Activated T-cell treated with anti-CD3 and anti-CD28 coated beads, Interleukin-2, amount 50 U/mL, for 4 hours (primary cell): Measurements from ENCODE around the gene INO80. TPM values are rescaled to one million over a fixed set of nuclear protein-coding genes. Genes with fewer than 3 reads are reported as not detected.
"Not testable (repeated sequence)": the region's sequence is repeated elsewhere in the genome, so short reads cannot be mapped to it uniquely, and the experiment has no call there.

Experiments
- ATAC-seq, 2 donors: fragments of 200-7000 bp; cut with Tn5 transposase; one replicate each; pipeline ENCODE4 v1.10.0; 2021
- DNase-seq: peaks from one replicate; pipeline ENCODE4 v3.0.0-alpha.2; 2020
- H3K27me3 Mint-ChIP-seq: one replicate; pipeline ENCODE4 v1.8.0; 2021; ENCODE audit warnings: low read depth, mixed read lengths
- H3K36me3 Mint-ChIP-seq: one replicate; pipeline ENCODE4 v1.8.0; 2022; ENCODE audit warnings: mixed read lengths; ENCODE audit not compliant: insufficient read depth
- H3K4me1 Mint-ChIP-seq: one replicate; pipeline ENCODE4 v1.8.0; 2021; ENCODE audit warnings: low read depth, mixed read lengths
- H3K4me3 Mint-ChIP-seq: one replicate; pipeline ENCODE4 v1.8.0; 2021; ENCODE audit warnings: mild to moderate bottlenecking, moderate library complexity, mixed read lengths
- H3K9me3 Mint-ChIP-seq: one replicate; pipeline ENCODE4 v1.8.0; 2021; ENCODE audit warnings: mixed read lengths
- total RNA-seq, 3 donors: library from RNA; stranded (reverse); gene quantifications; one replicate each; pipeline ENCODE4 v1.2.1, GENCODE V29; 2021

Gene INO80
- total RNA-seq, 3 donors from 2014 or later = 39.2 to 42.0 (median 40.5) TPM

DNA sequence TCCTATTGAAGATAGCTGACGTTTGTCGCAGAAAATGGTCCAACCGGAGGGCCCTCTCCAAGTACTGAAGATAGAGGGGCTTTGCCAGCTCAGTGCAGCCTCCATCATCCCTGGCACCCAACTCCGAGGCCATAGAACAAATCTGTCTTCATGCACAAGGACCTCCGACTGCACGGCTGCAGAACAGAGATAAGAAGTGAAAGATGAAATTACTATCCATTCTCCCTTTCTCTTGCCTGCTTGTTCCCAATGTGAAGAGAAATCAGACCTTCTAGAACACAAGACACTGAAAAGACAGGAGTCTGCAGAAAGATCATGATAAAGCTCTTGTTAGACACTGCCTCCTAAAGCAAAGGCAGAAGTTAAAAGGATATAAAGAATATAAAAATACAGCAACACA lies 19.9 kb downstream of the INO80 start:
- H3K4me3 Mint-ChIP-seq = no peak overlapping the region
- no peaks in the 10 kb centered on the region for H3K27me3 Mint-ChIP-seq
- H3K4me1 Mint-ChIP-seq = peaks cover 5% of the 10 kb centered on the region
- H3K36me3 Mint-ChIP-seq = peaks cover 18% of the 10 kb centered on the region
- no peaks in the 10 kb centered on the region for H3K9me3 Mint-ChIP-seq
- ATAC-seq = no peak
- DNase-seq = no peak

DNA sequence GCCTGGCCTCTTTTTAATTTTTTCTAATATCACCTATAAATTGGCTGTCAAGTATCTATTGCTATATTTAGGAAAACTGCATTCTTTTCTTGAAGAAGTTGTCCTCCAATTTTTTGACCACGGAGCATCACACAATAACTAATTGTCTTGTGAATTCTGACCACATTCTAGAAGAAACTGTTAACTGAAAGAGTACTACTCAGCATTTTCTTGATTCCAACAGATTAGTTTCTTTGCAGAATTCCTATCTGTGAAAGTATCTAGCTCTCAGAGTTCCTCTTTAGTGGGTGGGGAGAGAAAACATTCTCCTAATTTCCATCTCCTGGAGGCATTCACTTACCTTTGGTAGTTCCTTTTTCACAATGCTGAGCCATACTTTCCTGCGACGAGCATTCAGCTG lies 31.1 kb downstream of the INO80 start:
- no peaks in the 10 kb centered on the region for H3K9me3 Mint-ChIP-seq
- H3K4me1 Mint-ChIP-seq = no peaks in the 10 kb centered on the region
- H3K36me3 Mint-ChIP-seq = peaks cover 50% of the 10 kb centered on the region
- no peak overlapping the region for H3K4me3 Mint-ChIP-seq
- ATAC-seq (no peak), DNase-seq (no peak)
- H3K27me3 Mint-ChIP-seq = no peaks in the 10 kb centered on the region

DNA sequence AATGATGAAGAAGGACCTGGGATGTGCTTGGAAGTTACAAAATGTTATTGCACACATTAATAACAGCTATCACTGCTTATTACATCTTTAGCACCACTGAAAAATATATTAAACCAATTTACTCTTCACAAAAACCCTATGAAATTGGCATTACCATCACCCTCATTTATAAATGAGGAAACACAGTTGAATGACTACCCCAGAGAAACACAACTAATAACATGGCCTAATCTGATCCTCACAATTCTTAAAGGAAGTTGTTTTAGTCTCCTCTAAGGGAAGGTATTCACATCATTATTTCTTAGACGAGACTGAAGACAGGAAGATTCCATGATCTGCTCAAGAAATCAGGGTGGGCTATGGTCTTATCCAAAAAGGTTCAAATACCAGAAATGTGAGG lies 35.9 kb downstream of the INO80 start:
- no peak for DNase-seq
- H3K9me3 Mint-ChIP-seq = no peaks in the 10 kb centered on the region
- no peaks in the 10 kb centered on the region for H3K27me3 Mint-ChIP-seq
- ATAC-seq = no peak
- peaks cover 36% of the 10 kb centered on the region for H3K36me3 Mint-ChIP-seq
- peaks cover 3% of the 10 kb centered on the region for H3K4me1 Mint-ChIP-seq
- H3K4me3 Mint-ChIP-seq = no peak overlapping the region

DNA sequence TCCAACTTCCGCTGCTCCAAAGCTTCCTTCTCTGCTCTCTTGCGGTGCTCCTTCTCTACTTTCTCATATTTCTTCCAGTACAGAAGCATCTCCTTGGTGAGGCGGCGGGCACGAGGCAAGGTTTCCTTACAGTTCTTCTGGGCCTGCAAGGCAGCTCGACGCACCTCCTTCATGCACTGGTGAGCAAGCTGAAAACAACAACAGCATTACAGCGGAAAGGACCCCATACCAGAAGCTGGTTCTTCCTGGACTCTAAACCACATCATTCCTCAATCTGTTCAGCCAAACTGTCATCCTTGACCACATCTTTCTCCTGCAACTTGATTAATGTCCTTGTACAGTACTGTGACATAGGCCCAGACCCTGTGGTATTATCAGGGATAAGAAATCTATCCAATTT lies 36.4 kb downstream of the INO80 start:
- H3K36me3 Mint-ChIP-seq = peaks cover 36% of the 10 kb centered on the region
- no peaks in the 10 kb centered on the region for H3K27me3 Mint-ChIP-seq
- no peak for ATAC-seq
- H3K4me3 Mint-ChIP-seq = no peak overlapping the region
- peaks cover 3% of the 10 kb centered on the region for H3K4me1 Mint-ChIP-seq
- DNase-seq = no peak
- no peaks in the 10 kb centered on the region for H3K9me3 Mint-ChIP-seq

DNA sequence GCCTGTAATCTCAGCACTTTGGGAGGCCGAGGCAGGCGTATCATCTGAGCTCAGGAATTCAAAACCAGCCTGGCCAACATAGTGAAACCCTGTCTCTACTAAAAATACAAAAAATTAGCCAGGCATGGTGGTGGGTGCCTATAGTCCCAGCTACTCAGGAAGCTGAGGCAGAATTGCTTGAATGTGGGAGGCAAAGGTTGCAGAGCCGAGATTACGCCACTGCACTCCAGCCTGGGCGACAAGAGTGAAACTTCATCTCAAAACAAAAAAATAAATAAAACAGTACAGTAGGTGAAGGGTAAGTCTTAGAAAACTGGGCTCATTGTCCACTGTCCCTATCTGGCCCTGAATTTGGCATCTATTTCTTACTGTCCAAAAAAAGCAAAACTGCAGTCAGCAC lies 37.2 kb downstream of the INO80 start:
- H3K9me3 Mint-ChIP-seq, ATAC-seq, DNase-seq, H3K4me1 Mint-ChIP-seq, H3K27me3 Mint-ChIP-seq, H3K4me3 Mint-ChIP-seq: not testable (repeated sequence)
- peaks cover 39% of the 10 kb centered on the region for H3K36me3 Mint-ChIP-seq

DNA sequence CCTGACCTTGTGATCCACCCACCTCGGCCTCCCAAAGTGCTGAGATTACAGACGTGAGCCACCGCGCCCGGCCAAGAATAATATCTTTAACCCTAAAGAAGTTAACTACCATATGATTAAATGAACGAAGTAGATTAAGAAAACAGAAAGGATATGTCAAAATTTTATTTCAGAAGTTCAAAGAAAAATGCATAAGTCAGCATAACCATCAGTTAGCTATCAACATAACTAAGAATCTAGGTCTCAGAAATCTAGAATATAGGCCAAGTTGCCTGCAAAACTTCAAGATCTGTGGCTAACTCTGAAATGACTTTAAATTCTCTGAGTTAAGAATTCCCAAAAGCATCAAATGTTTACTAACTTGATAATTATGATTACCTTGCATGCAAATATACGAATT lies 38.0 kb downstream of the INO80 start:
- Mint-ChIP-seq H3K36me3 (peaks cover 42% of the 10 kb centered on the region), H3K4me3 (no peak overlapping the region), H3K9me3 (no peaks in the 10 kb centered on the region), H3K4me1 (peaks cover 3% of the 10 kb centered on the region), H3K27me3 (no peaks in the 10 kb centered on the region)
- ATAC-seq (no peak), DNase-seq (no peak)

DNA sequence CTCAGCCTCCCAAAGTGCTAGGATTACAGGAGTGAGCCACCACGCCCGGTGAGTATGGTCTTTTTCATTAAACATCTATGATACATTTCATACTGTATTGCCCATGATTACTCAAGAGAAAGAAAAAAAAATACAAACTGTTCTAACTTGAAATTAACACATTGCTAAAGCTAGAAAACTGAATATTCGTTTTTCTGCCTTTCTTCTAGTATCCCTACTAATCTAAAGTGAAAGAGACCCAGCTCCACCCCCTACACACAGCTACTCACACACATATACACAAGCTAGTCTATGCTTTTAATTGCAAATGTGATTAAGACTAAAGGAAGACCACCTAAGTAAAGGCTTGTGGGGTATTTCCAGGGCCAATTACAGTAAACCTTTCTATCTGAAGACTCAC lies 43.1 kb downstream of the INO80 start:
- no peaks in the 10 kb centered on the region for H3K27me3 Mint-ChIP-seq
- ATAC-seq (no peak), DNase-seq (no peak)
- no peaks in the 10 kb centered on the region for H3K4me1 Mint-ChIP-seq
- H3K4me3 Mint-ChIP-seq = no peak overlapping the region
- H3K9me3 Mint-ChIP-seq = no peaks in the 10 kb centered on the region
- peaks cover 45% of the 10 kb centered on the region for H3K36me3 Mint-ChIP-seq

DNA sequence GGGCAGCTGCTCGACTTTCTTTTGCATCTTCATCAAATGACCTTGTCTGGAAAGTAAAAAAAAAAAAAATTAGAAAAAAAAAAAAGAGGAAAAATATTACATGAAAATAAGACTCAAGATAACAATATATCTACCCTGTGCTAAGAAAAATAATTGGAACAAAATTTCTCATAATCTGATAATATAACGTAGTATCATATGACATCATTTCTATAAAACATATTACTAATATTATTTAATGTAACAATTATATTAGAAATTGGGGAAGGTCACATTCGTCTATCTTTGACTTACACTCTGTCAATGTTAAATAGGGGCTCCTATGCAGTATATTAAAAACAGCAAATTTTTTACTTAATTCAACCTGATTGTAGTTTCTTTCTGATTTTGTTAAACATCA lies 44.1 kb downstream of the INO80 start:
- no peaks in the 10 kb centered on the region for H3K9me3 Mint-ChIP-seq
- no peaks in the 10 kb centered on the region for H3K27me3 Mint-ChIP-seq

DNA sequence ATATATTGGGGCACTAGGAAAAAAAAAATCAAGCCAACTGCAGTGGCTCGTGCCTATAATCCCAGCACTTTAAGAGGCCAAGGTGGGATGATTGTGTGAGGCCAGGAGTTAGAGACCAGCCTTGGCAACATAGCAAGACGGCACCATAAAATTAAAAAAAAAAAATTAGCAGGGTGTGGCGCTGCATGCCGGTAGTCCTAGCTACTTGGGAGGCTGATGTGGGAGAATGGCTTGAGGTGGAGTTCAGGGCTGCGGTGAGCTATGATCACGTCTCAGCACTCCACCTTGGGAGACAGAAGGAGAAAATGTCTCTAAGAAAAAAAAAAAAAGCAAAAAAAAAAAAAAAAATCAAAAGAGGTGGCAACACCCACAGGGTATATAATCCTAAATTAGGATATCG lies 49.6 kb downstream of the INO80 start:
- ATAC-seq (no peak), DNase-seq (no peak)
- peaks cover 5% of the 10 kb centered on the region for H3K9me3 Mint-ChIP-seq
- no peak overlapping the region for H3K4me3 Mint-ChIP-seq
- H3K27me3 Mint-ChIP-seq = no peaks in the 10 kb centered on the region
- no peaks in the 10 kb centered on the region for H3K4me1 Mint-ChIP-seq
- H3K36me3 Mint-ChIP-seq = peaks cover 62% of the 10 kb centered on the region

More for the DNA sequence above, 44.1 kb downstream of the INO80 start:
- Mint-ChIP-seq H3K4me1 (no peaks in the 10 kb centered on the region), H3K4me3 (no peak overlapping the region), H3K36me3 (peaks cover 51% of the 10 kb centered on the region)
- DNase-seq = no peak
- no peak for ATAC-seq

DNA sequence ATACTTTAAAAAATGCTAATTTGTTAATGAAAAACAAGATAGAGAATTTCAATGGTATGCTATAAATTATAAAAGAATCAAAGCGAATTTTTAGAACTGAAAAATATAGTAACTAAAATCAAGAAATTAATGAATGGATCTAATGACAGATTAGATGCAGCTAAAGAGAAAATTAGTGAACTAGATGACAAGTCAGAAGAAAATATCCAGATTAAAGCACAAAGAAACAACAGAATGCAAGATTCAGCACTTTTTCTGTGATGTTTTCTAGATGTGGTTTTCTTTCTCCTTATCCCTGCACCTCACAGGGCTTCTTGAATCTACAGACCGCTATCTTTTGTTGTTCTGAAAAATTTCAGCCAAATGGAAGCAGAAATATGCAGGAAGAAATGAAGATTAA lies 54.4 kb downstream of the INO80 start:
- Mint-ChIP-seq H3K36me3 (peaks cover 57% of the 10 kb centered on the region), H3K4me1 (no peaks in the 10 kb centered on the region), H3K9me3 (peaks cover 5% of the 10 kb centered on the region), H3K27me3 (no peaks in the 10 kb centered on the region), H3K4me3 (no peak overlapping the region)
- ATAC-seq = no peak
- no peak for DNase-seq

DNA sequence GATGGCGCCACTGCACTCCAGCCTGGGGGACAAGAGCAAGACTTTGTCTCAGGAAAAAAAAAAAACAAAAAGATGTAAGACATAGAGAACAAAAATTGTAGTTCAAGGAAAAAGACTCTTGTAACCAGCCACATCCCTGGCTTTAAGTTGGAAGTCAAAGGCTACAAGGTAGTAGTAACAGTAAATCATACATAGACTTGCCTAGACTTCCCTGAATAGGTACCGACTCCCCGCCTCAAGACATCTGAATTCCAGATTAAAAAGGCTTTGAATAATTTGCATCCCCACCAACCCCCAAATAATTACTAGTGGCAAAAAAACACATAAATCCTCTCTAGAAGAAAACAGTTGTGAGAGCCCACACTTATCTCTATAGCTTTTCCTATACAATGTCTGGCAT lies 55.6 kb downstream of the INO80 start:
- H3K9me3 Mint-ChIP-seq = peaks cover 5% of the 10 kb centered on the region
- DNase-seq = no peak
- H3K27me3 Mint-ChIP-seq = no peaks in the 10 kb centered on the region
- H3K4me3 Mint-ChIP-seq = no peak overlapping the region
- ATAC-seq = no peak
- no peaks in the 10 kb centered on the region for H3K4me1 Mint-ChIP-seq
- H3K36me3 Mint-ChIP-seq = peaks cover 64% of the 10 kb centered on the region

DNA sequence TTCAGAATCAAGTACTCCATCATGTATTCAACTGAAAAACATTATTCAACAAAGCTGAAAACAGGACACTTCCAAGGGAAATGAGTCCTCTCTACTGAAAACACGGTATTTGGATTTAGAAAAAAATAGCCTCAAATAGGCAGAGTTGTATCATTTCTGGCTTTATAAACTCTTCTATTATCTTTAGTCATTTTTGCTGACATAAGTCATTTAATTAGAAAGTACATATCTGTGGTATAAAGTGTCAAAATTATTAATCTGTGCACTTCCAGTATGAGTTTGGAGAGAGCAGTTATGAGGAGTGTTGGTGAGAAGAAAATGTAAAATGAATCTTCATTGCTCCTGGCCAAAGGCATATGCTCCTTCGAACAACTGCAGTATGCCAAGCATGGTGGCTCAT lies 59.3 kb downstream of the INO80 start:
- DNase-seq (no peak), ATAC-seq (no peak)
- Mint-ChIP-seq H3K9me3 (no peaks in the 10 kb centered on the region), H3K4me3 (no peak overlapping the region), H3K27me3 (no peaks in the 10 kb centered on the region), H3K4me1 (no peaks in the 10 kb centered on the region), H3K36me3 (peaks cover 55% of the 10 kb centered on the region)

DNA sequence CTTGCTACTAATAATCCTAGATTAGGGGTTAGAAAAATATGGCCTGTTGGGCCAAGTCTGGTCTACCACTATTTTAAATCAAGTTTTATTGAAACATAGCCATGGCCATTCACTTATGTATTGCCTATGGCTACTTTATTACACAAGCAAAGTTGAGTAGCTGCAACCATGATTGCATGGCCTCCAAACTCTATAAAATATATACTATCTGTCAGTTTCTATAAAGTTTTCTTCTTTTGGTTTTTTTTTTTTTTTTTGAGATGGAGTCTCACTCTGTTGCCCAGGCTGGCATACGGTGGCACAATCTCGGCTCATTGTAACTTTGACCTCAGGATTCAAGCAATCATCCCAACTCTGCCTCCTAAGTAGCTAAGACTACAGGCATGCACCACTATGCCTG lies 60.4 kb downstream of the INO80 start:
- Mint-ChIP-seq H3K9me3 (no peaks in the 10 kb centered on the region), H3K4me1 (no peaks in the 10 kb centered on the region), H3K27me3 (no peaks in the 10 kb centered on the region), H3K4me3 (no peak overlapping the region), H3K36me3 (peaks cover 53% of the 10 kb centered on the region)
- ATAC-seq = no peak
- no peak for DNase-seq

DNA sequence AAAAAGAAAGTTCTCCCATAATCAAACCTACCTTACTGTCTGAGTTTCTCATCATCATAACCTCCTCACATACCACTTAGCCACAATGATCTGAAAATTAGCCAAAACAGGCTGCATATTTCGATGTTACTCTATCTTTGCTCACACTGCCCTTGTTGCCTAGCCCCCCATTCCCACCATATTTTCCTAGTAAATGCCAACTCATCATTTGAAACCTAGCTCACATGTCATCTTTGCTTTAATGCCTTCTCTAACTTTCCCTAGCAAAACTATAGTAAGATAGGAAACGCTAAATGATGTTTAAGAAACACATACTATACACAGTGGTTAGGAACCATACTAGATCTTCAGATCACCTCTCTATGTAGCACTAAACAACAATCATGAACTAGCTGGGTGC lies 64.9 kb downstream of the INO80 start:
- H3K9me3 Mint-ChIP-seq = no peaks in the 10 kb centered on the region
- H3K4me3 Mint-ChIP-seq = no peak overlapping the region
- DNase-seq (no peak), ATAC-seq (no peak)
- H3K36me3 Mint-ChIP-seq = peaks cover 51% of the 10 kb centered on the region
- no peaks in the 10 kb centered on the region for H3K27me3 Mint-ChIP-seq
- H3K4me1 Mint-ChIP-seq = no peaks in the 10 kb centered on the region

DNA sequence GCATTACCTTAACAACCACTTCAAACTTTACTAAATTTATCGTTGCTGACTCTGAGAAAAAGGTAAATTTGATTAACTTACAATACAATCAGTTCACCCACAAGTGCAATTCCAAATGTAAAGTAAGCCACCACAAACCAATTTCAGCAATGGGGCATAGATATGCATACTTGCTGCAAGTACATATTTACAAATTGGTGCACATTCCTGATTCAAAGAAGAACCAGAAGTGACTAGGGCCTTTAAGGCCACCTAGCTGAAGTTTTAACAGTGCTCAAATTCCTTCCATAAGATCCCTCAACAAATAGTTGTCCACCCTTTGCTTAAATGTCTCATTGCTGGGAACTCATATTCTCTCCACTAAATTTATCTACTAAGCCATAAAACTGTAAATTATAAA lies 67.2 kb downstream of the INO80 start:
- Mint-ChIP-seq H3K4me3 (no peak overlapping the region), H3K4me1 (no peaks in the 10 kb centered on the region), H3K27me3 (no peaks in the 10 kb centered on the region), H3K36me3 (peaks cover 48% of the 10 kb centered on the region), H3K9me3 (no peaks in the 10 kb centered on the region)
- DNase-seq = no peak
- ATAC-seq = no peak

DNA sequence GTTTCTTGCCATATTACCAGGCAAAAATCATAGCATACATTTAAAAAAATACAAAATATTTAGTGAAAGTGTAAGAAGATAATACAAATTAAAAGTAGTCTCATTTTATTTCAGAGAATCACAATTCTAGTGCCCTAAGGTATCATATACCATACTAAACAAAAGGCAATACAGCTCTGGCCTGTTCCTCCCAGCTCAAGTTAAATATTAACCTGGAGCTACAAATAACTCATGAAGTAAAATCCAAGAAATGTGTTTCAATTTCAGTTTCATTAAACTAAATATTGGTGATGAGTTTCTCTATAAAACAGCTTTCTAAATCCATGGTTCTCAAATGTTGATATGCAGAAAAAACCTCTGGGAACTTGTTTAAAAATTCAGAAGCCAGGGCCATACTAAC lies 67.7 kb downstream of the INO80 start:
- Mint-ChIP-seq H3K36me3 (peaks cover 48% of the 10 kb centered on the region), H3K4me3 (no peak overlapping the region), H3K27me3 (no peaks in the 10 kb centered on the region), H3K4me1 (no peaks in the 10 kb centered on the region), H3K9me3 (no peaks in the 10 kb centered on the region)
- DNase-seq (no peak), ATAC-seq (no peak)
